ENCODE data around the gene ACOX3. TPM values are rescaled to one million over a fixed set of nuclear protein-coding genes. Genes with fewer than 3 reads are reported as not detected.
"Not testable (repeated sequence)": the region's sequence is repeated elsewhere in the genome, so short reads cannot be mapped to it uniquely, and the experiment has no call there.

The ACOX3 gene
- polyA plus RNA-seq, 3 donors = 12.7 to 14.6 (median 13.7) TPM

- WGBS, 3 donors = 71 to 76% (median 74%) methylated on average over 20 of the region's 20 CpGs
- H3K27ac ChIP-seq (ENCODE audit: low read depth, low read length) = no peak overlapping the region
Observed at GRCh38 chr4:8352368-8353157, 88.0 kb downstream of the ACOX3 start.

GRCh38 chr4:8351931-8352367 is 88.6 kb downstream of the ACOX3 start:
- 28 to 62% (median 57%) methylated on average over 8 of the region's 8 CpGs for whole genome bisulfite sequencing, 3 donors
- no peak overlapping the region for H3K27ac ChIP-seq (ENCODE audit: low read depth, low read length)

GRCh38 chr4:8350841-8351461 is 89.6 kb downstream of the ACOX3 start:
- no peak overlapping the region for H3K27ac ChIP-seq (ENCODE audit: low read depth, low read length)
- 86 to 93% (median 91%) methylated on average over 19 of the region's 19 CpGs for WGBS, 3 donors

- 85 to 94% (median 88%) methylated on average over 13 of the region's 13 CpGs for WGBS, 3 donors
- no peak overlapping the region for H3K27ac ChIP-seq (ENCODE audit: low read depth, low read length)
Observed at GRCh38 chr4:8350352-8350751, 90.2 kb downstream of the ACOX3 start.

GRCh38 chr4:8349664-8350236 is 90.8 kb downstream of the ACOX3 start:
- 76 to 87% (median 82%) methylated on average over 7 of the region's 7 CpGs for WGBS, 3 donors
- H3K27ac ChIP-seq (ENCODE audit: low read depth, low read length) = no peak overlapping the region

GRCh38 chr4:8349236-8349635 is 91.3 kb downstream of the ACOX3 start:
- not testable (repeated sequence) for H3K27ac ChIP-seq (ENCODE audit: low read depth, low read length)
- 92 to 96% (median 96%) methylated on average over 11 of the region's 11 CpGs for WGBS, 3 donors

GRCh38 chr4:8348071-8348470 is 92.5 kb downstream of the ACOX3 start:
- no peak overlapping the region for H3K27ac ChIP-seq (ENCODE audit: low read depth, low read length)
- 62 to 67% (median 64%) methylated on average over 6 of the region's 6 CpGs for WGBS, 3 donors

- 83 to 87% (median 85%) methylated on average over 7 of the region's 7 CpGs for WGBS, 3 donors
- no peak overlapping the region for H3K27ac ChIP-seq (ENCODE audit: low read depth, low read length)
Observed at GRCh38 chr4:8347660-8348059, 92.9 kb downstream of the ACOX3 start.

GRCh38 chr4:8346838-8347605 is 93.5 kb downstream of the ACOX3 start:
- 39 to 71% (median 54%) methylated on average over 16 of the region's 16 CpGs for WGBS, 3 donors
- no peak overlapping the region for H3K27ac ChIP-seq (ENCODE audit: low read depth, low read length)

- 81 to 89% (median 88%) methylated on average over 39 of the region's 39 CpGs for WGBS, 3 donors
- no peak overlapping the region for H3K27ac ChIP-seq (ENCODE audit: low read depth, low read length)
Observed at GRCh38 chr4:8345946-8346814, 94.3 kb downstream of the ACOX3 start.

- WGBS, 3 donors = 94 to 96% (median 94%) methylated on average over 34 of the region's 34 CpGs
- H3K27ac ChIP-seq (ENCODE audit: low read depth, low read length) = no peak overlapping the region
Observed at GRCh38 chr4:8345053-8345945, 95.2 kb downstream of the ACOX3 start.

- H3K27ac ChIP-seq (ENCODE audit: low read depth, low read length) = no peak overlapping the region
- WGBS, 3 donors = 70 to 80% (median 78%) methylated on average over 14 of the region's 14 CpGs
Observed at GRCh38 chr4:8344377-8344776, 96.1 kb downstream of the ACOX3 start.

GRCh38 chr4:8343967-8344331 is 96.6 kb downstream of the ACOX3 start:
- H3K27ac ChIP-seq (ENCODE audit: low read depth, low read length) = no peak overlapping the region
- WGBS, 3 donors = 94 to 97% (median 96%) methylated on average over 11 of the region's 11 CpGs

GRCh38 chr4:8343262-8343966 is 97.1 kb downstream of the ACOX3 start:
- H3K27ac ChIP-seq (ENCODE audit: low read depth, low read length) = no peak overlapping the region
- 83 to 87% (median 86%) methylated on average over 27 to 28 of the region's 28 CpGs for WGBS, 3 donors

- H3K27ac ChIP-seq (ENCODE audit: low read depth, low read length) = no peak overlapping the region
- 86 to 89% (median 86%) methylated on average over 16 of the region's 16 CpGs for WGBS, 3 donors
Observed at GRCh38 chr4:8342651-8343261, 97.8 kb downstream of the ACOX3 start.

GRCh38 chr4:8341691-8342090 is 98.8 kb downstream of the ACOX3 start:
- 76 to 81% (median 80%) methylated on average over 10 of the region's 10 CpGs for WGBS, 3 donors

More at GRCh38 chr4:8341691-8342090, 98.8 kb downstream of the ACOX3 start:
- H3K27ac ChIP-seq (ENCODE audit: low read depth, low read length) = no peak overlapping the region
